AG09319 (cell line): ENCODE results near the gene DOCK10.

Source experiments
- DNase-seq: peaks from one replicate; pipeline ENCODE4 v3.0.0-alpha.2; 2010; ENCODE audit warnings: low read depth; ENCODE audit errors: extremely low read depth
- CTCF ChIP-seq: IDR thresholded peaks from 2 replicates; pipeline ENCODE4 v1.5.1; 2011; ENCODE audit warnings: low read depth, mild to moderate bottlenecking, inconsistent platforms, low read length, moderate library complexity

The DOCK10 gene

GRCh38 chr2:224969095-224969494 is 73.2 kb downstream of the DOCK10 start:
- DNase-seq = no peak
- no peak for TF ChIP-seq CTCF

- no peak for DNase-seq
- TF ChIP-seq CTCF = no peak
Measured at GRCh38 chr2:224968051-224968450, 74.2 kb downstream of the DOCK10 start.

GRCh38 chr2:224966613-224967012 is 75.7 kb downstream of the DOCK10 start:
- TF ChIP-seq CTCF = no peak
- DNase-seq = no peak

GRCh38 chr2:224959556-224959955 is 82.7 kb downstream of the DOCK10 start:
- no peak for TF ChIP-seq CTCF
- no peak for DNase-seq

- no peak for DNase-seq
- no peak for TF ChIP-seq CTCF
Measured at GRCh38 chr2:224958873-224959272, 83.4 kb downstream of the DOCK10 start.

GRCh38 chr2:224958462-224958857 is 83.8 kb downstream of the DOCK10 start:
- TF ChIP-seq CTCF = no peak
- peak; percentile 73 for DNase-seq

GRCh38 chr2:224957540-224958461 is 84.5 kb downstream of the DOCK10 start:
- TF ChIP-seq CTCF = no peak
- DNase-seq = no peak
